ENCODE results near the gene CILP2. TPM values are rescaled to one million over a fixed set of nuclear protein-coding genes. Genes with fewer than 3 reads are reported as not detected.

The CILP2 gene
- total RNA-seq, 1 experiment from 2014 or later = 2.0 TPM

GRCh38 chr19:19549804-19550464 lies 11.9 kb downstream of the CILP2 start:
- no peak overlapping the region for H3K9ac ChIP-seq (ENCODE audit: low read length)
- ATAC-seq (no peak), DNase-seq (no peak)
- H3K9me2 ChIP-seq (replicated peaks; ENCODE audit: low read length) = no peaks in the 10 kb centered on the region
- BruUV-seq (replicated peaks) = no TSS peak
- CTCF ChIA-PET = no interaction called here
- H3F3A ChIP-seq (ENCODE audit: low read length, unreplicated experiment) = no peaks in the 10 kb centered on the region
- H3K27ac ChIP-seq (ENCODE audit: low read length) = no peak overlapping the region
- no peaks in the 10 kb centered on the region for H4K20me1 ChIP-seq (ENCODE audit: low read length)
- TF ChIP-seq EZH2 (IDR thresholded peaks at IDR 0.05; ENCODE audit: low read length, unreplicated experiment) = no peak
- TF ChIP-seq EZH2phosphoT487 (IDR thresholded peaks at IDR 0.05; ENCODE audit: borderline replicate concordance, low read length) = no peak
- TF ChIP-seq CTCF (conservative IDR thresholded peaks at IDR 0.05; ENCODE audit: low read depth, low read length) = no peak
- no peaks in the 10 kb centered on the region for H3K27me3 ChIP-seq (ENCODE audit: low read length)
- H3K79me2 ChIP-seq (ENCODE audit: low read length) = no peaks in the 10 kb centered on the region
- POLR2A ChIA-PET (ENCODE audit: unreplicated experiment) = no interaction called here
- H3K4me3 ChIP-seq (ENCODE audit: low read length) = no peak overlapping the region
- no peak overlapping the region for H3K4me2 ChIP-seq (ENCODE audit: low read length)
- intact Hi-C loops (cut with micrococcal nuclease) = loop anchor here (5.0 kb wide), 1 partner anchor 92 kb away; the partner anchor contains the start of gene GMIP
- no peaks in the 10 kb centered on the region for H3K4me1 ChIP-seq (ENCODE audit: insufficient read depth, low read length)
- no peaks in the 10 kb centered on the region for H3K36me3 ChIP-seq (ENCODE audit: low read depth, low read length)
- H2AFZ ChIP-seq (ENCODE audit: low read length) = no peak overlapping the region
- H3K9me3 ChIP-seq (ENCODE audit: low read length) = no peaks in the 10 kb centered on the region

GRCh38 chr19:19550485-19550929 lies 12.4 kb downstream of the CILP2 start:
- TF ChIP-seq EZH2 (IDR thresholded peaks at IDR 0.05; ENCODE audit: low read length, unreplicated experiment) (no peak), EZH2phosphoT487 (IDR thresholded peaks at IDR 0.05; ENCODE audit: borderline replicate concordance, low read length) (no peak), CTCF (conservative IDR thresholded peaks at IDR 0.05; ENCODE audit: low read depth, low read length) (no peak)
- intact Hi-C loops (cut with micrococcal nuclease) = loop anchor here (5.0 kb wide), 1 partner anchor 92 kb away; the partner anchor contains the start of gene GMIP
- DNase-seq (peak; percentile 25), ATAC-seq (no peak)
- H3K79me2 ChIP-seq (ENCODE audit: low read length) = no peaks in the 10 kb centered on the region
- H3K4me3 ChIP-seq (ENCODE audit: low read length) = no peak overlapping the region
- H3K9me2 ChIP-seq (replicated peaks; ENCODE audit: low read length) = no peaks in the 10 kb centered on the region
- no peak overlapping the region for H3K27ac ChIP-seq (ENCODE audit: low read length)
- no peaks in the 10 kb centered on the region for H3K9me3 ChIP-seq (ENCODE audit: low read length)
- ChIA-PET CTCF (no interaction called here), POLR2A (ENCODE audit: unreplicated experiment) (no interaction called here)
- no peaks in the 10 kb centered on the region for H4K20me1 ChIP-seq (ENCODE audit: low read length)
- no peaks in the 10 kb centered on the region for H3K36me3 ChIP-seq (ENCODE audit: low read depth, low read length)
- no peak overlapping the region for H2AFZ ChIP-seq (ENCODE audit: low read length)
- no peak overlapping the region for H3K4me2 ChIP-seq (ENCODE audit: low read length)
- no peaks in the 10 kb centered on the region for H3F3A ChIP-seq (ENCODE audit: low read length, unreplicated experiment)
- no peaks in the 10 kb centered on the region for H3K4me1 ChIP-seq (ENCODE audit: insufficient read depth, low read length)
- no TSS peak for BruUV-seq (replicated peaks)
- H3K9ac ChIP-seq (ENCODE audit: low read length) = no peak overlapping the region
- no peaks in the 10 kb centered on the region for H3K27me3 ChIP-seq (ENCODE audit: low read length)

Measured in PC-3 (cell line).